ENCODE results near the gene FGGY.
A peak's percentile ranks its signal among the peaks of the same experiment; 100 is the strongest.

FGGY gene

DNA sequence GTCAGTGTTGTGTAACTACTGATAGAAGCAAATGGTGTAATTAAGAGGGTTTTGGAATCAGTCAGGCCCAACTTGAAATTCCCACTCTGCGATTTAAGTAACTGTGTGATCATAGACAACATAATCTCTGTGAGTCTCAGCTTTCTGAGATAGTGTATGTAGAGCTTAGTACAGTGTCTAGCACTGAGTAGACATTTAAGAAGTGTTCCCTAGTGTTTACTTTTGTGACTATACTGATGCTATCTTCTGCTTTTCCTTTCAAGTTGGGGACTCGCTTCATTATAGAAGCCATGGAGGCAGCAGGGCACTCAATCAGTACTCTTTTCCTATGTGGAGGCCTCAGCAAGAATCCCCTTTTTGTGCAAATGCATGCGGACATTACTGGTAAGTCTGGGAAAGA is 370.1 kb downstream of the FGGY start:
- no peak for DNase-seq

DNA sequence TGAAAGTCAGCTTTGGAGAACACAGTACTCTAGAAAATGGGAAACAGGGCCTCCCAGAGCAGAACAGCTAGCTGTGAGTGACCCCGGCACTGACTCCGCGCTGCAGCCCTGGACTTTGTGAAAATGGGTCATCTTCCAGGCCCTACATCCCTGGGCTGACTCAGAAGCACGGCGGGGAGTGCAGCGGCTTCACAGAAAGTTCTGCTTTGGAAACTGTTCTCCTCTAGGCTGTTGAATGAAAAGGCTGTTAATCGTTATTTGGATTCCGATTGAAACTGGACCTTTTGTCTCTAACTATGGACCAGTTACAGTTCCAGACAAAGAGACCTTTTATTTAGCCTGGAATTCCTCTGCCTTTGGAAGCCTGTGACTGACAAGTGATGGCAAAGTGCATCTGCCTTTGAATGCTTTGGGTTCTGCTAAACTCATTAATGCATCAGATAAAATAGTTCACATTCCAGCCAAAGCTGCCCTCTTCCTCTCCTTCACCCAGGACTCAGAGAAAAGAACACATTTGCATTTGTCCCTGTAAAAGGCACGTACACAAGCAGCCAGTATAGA is 372.9 kb downstream of the FGGY start:
- DNase-seq, result no peak

- no peak for DNase-seq
Measured at GRCh38 chr1:59670662-59671061, 373.8 kb downstream of the FGGY start.

DNA sequence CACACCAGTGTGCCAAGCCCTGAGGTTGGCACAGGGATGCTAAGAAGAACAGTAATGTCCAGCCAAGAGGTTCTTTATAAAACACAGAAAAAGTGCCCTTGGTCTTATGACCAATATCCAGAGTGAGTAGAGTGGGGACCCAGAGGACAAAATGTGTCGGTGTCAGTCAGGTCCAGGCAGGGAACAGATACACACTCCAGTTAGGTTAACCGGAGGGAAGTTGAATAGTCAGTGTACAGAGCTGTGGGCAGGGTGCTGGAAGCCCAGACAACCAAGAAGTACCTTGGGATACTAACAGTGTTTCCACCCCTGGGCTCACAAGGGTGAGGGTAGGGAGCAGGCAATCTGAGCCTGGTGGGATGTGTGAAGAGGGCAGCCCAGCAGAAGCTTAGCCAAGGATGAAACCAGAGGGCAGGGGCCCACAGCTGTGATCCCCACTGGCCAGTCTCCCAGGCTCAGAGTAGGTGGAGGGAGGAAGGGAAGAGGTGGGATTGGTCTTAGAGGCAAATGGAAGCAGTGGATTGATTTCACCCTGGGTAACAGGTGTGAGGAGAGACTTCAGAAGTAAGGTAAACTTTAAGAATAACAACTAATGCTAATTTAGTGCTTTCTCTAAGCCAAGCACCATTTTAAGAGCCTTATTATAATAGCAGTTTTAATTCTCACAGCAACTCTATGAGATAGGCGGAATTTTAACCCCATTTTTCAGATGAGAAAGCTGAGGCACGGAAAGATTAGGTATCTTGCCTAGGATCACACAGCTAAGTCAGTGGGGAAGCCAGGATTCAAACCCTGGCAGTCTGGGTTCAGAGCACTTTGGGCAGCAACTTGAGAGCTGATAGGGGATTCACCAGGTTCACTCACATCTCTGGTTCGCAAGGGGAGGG is 374.4 kb downstream of the FGGY start:
- DNase-seq, result no peak

- DNase-seq, result no peak
Measured at GRCh38 chr1:59671953-59672305, 375.0 kb downstream of the FGGY start.

DNA sequence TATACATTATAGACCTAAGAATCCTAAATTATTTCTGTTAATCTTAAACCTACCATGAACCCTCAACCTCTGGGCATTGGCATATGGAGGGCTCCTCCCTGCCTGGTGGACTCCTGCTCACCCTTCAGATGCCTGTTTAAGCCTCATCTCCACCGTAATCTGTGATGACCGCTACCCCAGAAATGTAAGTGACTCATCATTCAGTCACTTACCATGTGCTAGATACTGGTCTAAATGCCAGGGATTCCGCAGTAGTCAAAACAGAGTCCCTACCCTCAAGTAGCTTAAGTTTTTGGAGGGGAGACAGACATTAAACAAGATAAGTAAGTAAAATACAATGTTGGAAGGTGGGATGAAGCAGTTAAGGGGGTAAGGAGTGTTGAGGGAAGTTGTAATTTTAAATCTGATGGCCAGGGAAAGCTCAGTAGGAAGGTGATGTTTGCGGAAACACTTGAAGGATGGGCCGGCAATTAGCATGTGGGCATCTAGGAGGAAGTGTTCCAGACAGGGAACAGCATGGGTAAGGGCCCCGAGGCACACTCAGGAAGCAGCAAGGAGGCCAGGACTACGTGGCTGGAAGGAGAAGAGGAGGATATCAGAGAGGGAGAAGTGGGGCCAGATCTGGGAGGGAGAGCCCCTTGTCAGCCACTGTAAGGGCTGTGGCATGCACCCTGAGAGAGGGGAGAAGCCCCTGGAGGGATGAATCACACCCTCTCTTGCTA is 376.1 kb downstream of the FGGY start:
- DNase-seq, result peak; percentile 92

- DNase-seq, result no peak
Measured at GRCh38 chr1:59673573-59674450, 376.9 kb downstream of the FGGY start.

- DNase-seq, result peak; percentile 44
Measured at GRCh38 chr1:59674595-59674994, 377.7 kb downstream of the FGGY start.

GRCh38 chr1:59675936-59676335 is 379.0 kb downstream of the FGGY start:
- no peak for DNase-seq

GRCh38 chr1:59678040-59678439 is 381.1 kb downstream of the FGGY start:
- DNase-seq, result no peak

- DNase-seq, result peak; percentile 93
Measured at GRCh38 chr1:59678493-59679228, 381.8 kb downstream of the FGGY start.

DNA sequence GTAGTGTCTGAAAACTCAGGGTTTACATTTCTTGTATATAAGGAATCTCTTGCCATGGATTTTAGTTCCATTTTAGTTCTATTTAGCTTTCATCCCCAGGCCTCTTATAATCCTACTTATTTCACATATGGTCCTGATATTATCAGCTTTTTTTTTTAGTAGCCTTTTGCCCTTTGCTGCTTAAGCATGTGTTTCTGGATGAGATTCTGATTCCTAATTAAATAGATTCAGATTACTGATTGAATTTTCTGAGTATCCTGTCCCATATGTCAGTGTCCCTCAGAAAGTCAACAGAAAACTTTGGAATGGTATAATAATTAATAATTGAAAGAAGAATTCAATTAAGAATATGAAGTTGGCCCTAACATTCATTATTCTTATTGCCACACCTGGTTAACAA is 383.1 kb downstream of the FGGY start:
- DNase-seq, result no peak

- DNase-seq, result no peak
Measured at GRCh38 chr1:59682396-59683080, 385.6 kb downstream of the FGGY start.

GRCh38 chr1:59683197-59683596 is 386.3 kb downstream of the FGGY start:
- DNase-seq, result no peak

GRCh38 chr1:59684698-59685097 is 387.8 kb downstream of the FGGY start:
- DNase-seq, result no peak

DNA sequence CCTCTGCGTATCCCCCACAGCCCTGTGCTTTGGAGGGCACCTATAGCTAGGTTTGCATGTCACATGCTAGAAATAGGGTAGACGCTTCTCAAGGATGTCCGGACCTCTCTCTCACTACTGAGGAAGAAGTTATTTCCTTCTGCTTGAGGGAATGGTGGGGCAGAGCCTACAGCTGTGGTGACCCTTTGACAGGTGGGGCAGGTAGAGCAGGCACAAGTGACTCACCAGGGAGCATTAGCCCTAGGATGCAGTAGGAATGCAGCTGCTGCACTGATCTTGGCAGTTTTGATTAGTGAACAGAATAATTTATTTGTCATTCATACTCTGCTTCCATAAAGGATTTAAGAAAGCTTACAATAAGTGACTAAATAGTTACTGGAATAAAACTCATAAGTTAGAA is 388.2 kb downstream of the FGGY start:
- DNase-seq, result no peak

- no peak for DNase-seq
Measured at GRCh38 chr1:59685666-59686065, 388.8 kb downstream of the FGGY start.

DNA sequence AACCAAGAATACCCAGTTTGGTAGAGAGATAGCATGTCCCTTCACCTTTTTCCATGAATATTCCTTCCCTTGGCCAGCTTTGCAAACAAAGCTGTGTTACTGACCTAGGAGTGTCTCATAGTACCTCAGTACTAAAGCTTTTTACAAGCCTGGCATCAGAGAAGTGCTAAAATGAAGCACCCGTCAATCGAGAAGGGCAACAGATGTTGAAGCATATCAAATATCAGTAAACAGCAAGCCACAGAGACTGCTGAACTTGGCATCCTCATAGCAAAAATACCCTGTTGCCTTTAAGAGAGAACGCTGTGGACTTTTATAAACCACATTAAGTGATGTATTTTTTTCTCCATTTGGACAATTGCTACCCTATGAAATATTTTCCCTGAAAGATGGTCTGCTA is 389.3 kb downstream of the FGGY start:
- no peak for DNase-seq

GRCh38 chr1:59686574-59686973 is 389.7 kb downstream of the FGGY start:
- DNase-seq, result no peak

DNA sequence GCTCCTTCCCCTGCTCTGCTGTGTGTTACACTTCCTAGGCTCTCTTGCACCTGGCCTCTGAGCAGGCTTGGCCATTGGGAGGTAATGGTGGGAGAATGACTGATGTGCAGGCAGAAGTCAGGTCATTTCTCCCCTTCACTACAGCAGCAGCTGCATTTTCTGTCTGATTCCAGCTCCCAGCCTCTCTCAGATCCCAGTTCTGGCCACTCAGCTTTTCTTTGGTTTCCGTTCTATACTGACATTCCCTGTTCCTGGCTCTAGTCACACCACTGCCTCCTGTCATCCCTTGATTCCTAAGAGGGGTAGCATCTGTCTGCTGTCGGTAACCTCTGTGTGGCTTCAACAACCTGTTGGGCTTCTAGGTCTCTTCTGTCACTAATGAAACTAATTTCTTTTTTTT is 390.2 kb downstream of the FGGY start:
- no peak for DNase-seq

DNA sequence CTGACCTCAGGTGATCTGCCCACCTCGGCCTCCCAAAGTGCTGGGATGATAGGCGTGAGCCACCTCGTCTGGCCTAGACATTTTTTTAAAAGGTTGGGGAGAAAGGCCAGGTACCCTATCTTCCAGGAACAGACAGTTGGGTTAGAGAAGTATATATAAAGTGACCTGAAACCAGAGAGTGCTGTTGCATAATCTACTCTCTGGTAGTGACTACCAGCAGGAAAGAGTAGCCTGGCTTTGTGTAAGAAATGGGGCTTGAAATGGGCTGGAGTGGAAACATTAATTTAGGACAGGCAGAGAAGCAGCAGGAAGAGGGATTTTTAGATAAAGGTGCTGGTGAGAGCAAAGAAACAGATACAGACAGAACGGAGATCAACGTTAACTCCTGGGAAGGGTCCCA is 392.1 kb downstream of the FGGY start:
- DNase-seq, result no peak

DNA sequence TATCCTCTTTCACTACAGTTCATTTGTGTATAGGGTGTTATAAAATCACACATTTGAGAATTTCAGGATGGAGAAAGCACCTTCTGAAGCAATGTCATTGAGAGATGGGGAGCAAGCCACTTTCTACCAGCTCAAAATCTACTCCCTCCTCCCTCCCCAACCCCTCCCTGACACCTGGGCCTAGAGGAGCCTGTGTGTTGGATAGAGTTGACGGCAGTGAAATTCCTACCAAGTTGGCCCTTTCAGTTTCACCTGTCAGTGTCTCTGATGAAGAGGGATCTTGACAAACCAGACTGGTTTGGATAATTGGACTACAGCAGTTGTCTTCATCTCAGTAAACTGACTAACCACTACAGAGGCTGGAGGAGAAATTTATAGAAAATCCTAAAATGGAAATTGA is 392.8 kb downstream of the FGGY start:
- no peak for DNase-seq
